Breast epithelium (tissue), 4 donors: ENCODE results near the gene CAPN2. TPM values are rescaled to one million over a fixed set of nuclear protein-coding genes. Genes with fewer than 3 reads are reported as not detected.

Source experiments
- DNase-seq, 2 donors: peaks; one replicate each; pipeline ENCODE4 v3.0.0-alpha.2; 2019; ENCODE audit warnings: low spot score in 2 of 2
- H3K27ac ChIP-seq, 2 donors: fragments of 200-600 bp; sonication (generic) in 1 of 2; one replicate each; pipeline ENCODE4 v1.5.1; 2016 to 2019; ENCODE audit warnings: mild to moderate bottlenecking in 1 of 2
- H3K27me3 ChIP-seq, 2 donors: fragments of 200-600 bp; sonication (generic) in 1 of 2; one replicate each; pipeline versions ENCODE4 v1.5.1 to v1.6.0; 2017 to 2019; ENCODE audit warnings: control low read depth in 1 of 2, mild to moderate bottlenecking in 1 of 2
- H3K36me3 ChIP-seq: fragments of 200-600 bp; one replicate; pipeline ENCODE4 v1.5.1; 2019
- H3K4me1 ChIP-seq, 2 donors: fragments of 200-600 bp; sonication (generic); one replicate each; pipeline ENCODE4 v1.5.1; 2016 to 2019; ENCODE audit warnings: control low read depth in 1 of 2
- H3K4me3 ChIP-seq, 3 donors: fragments of 200-600 bp; sonication (generic); 1 replicate in 2 of 3; 2 replicates in 1 of 3; pipeline ENCODE4 v1.5.1; 2016 to 2019; ENCODE audit warnings: mild to moderate bottlenecking in 3 of 3, moderate library complexity in 2 of 3
- H3K9me3 ChIP-seq, 2 donors: fragments of 200-600 bp; sonication (generic) in 1 of 2; one replicate each; pipeline ENCODE4 v1.5.1; 2016 to 2019; ENCODE audit warnings: control low read depth in 1 of 2
- CTCF ChIP-seq, 3 donors: fragments of 450-650 bp; IDR thresholded peaks; one replicate each; pipeline ENCODE4 v1.5.1; 2016 to 2017; ENCODE audit warnings: antibody characterized with exemption in 3 of 3, mild to moderate bottlenecking in 3 of 3, moderate library complexity in 3 of 3
- POLR2A ChIP-seq: fragments of 450-650 bp; IDR thresholded peaks from one replicate; pipeline ENCODE4 v1.6.1; 2016; ENCODE audit warnings: antibody characterized with exemption, mild to moderate bottlenecking, moderate library complexity
- POLR2AphosphoS5 ChIP-seq, 3 donors: sonication (generic); formaldehyde crosslinking; IDR thresholded peaks; one replicate each; pipeline ENCODE4 v1.6.1; 2017; ENCODE audit warnings: antibody characterized with exemption in 3 of 3
- intact Hi-C: fragments of 100-400 bp; cut with DNase I; formaldehyde crosslinking; loops from one replicate; pipeline ENCODE4 v1.15.1; 2023; ENCODE audit warnings: low total_unique reads
- total RNA-seq, 3 donors: library from RNA; depleted of rRNA; stranded (reverse); fragments of >200 nt; gene quantifications; one replicate each; pipeline ENCODE4 v1.1.0, GENCODE V29; 2016

CAPN2 gene
- total RNA-seq, 3 donors from 2014 or later, result 162 to 192 (median 164) TPM

GRCh38 chr1:223755992-223756775, 43.8 kb downstream of the CAPN2 start:
- intact Hi-C loops, result no loop called here
- Histone ChIP-seq H3K4me1 (no peaks in the 10 kb centered on the region), H3K4me3 (no peak overlapping the region), H3K9me3 (no peaks in the 10 kb centered on the region), H3K36me3 (peaks cover 6% of the 10 kb centered on the region), H3K27me3 (no peaks in the 10 kb centered on the region), H3K27ac (no peak overlapping the region)
- DNase-seq, result no peak
- TF ChIP-seq POLR2A (no peak), CTCF (IDR thresholded peaks at IDR 0.05) (no peak), POLR2AphosphoS5 (IDR thresholded peaks at IDR 0.05) (no peak)

GRCh38 chr1:223756806-223757700, 44.7 kb downstream of the CAPN2 start:
- Histone ChIP-seq H3K36me3 (peaks cover 10% of the 10 kb centered on the region), H3K27ac (no peak overlapping the region), H3K9me3 (no peaks in the 10 kb centered on the region), H3K4me3 (no peak overlapping the region), H3K4me1 (no peaks in the 10 kb centered on the region), H3K27me3 (no peaks in the 10 kb centered on the region)
- TF ChIP-seq POLR2AphosphoS5 (IDR thresholded peaks at IDR 0.05), result no peak
- TF ChIP-seq POLR2A, result no peak
- TF ChIP-seq CTCF (IDR thresholded peaks at IDR 0.05), result no peak
- intact Hi-C loops, result no loop called here
- DNase-seq, result no peak

GRCh38 chr1:223758734-223759133, 46.4 kb downstream of the CAPN2 start:
- intact Hi-C loops, result no loop called here
- Histone ChIP-seq H3K36me3 (peaks cover 5% of the 10 kb centered on the region), H3K27me3 (no peaks in the 10 kb centered on the region), H3K4me1 (no peaks in the 10 kb centered on the region), H3K9me3 (no peaks in the 10 kb centered on the region), H3K27ac (no peak overlapping the region), H3K4me3 (no peak overlapping the region)
- DNase-seq, result no peak
- TF ChIP-seq POLR2AphosphoS5 (IDR thresholded peaks at IDR 0.05) (no peak), POLR2A (no peak), CTCF (IDR thresholded peaks at IDR 0.05) (no peak)

- H3K9me3 ChIP-seq, result no peaks in the 10 kb centered on the region
- H3K4me1 ChIP-seq, result no peaks in the 10 kb centered on the region
- H3K27me3 ChIP-seq, result no peaks in the 10 kb centered on the region
- no peak overlapping the region for H3K27ac ChIP-seq
- intact Hi-C loops, result no loop called here
- peaks cover 5% of the 10 kb centered on the region for H3K36me3 ChIP-seq
- no peak for DNase-seq
- H3K4me3 ChIP-seq, result no peak overlapping the region
- TF ChIP-seq POLR2AphosphoS5 (IDR thresholded peaks at IDR 0.05) (no peak), POLR2A (no peak), CTCF (IDR thresholded peaks at IDR 0.05) (no peak)
Observed at GRCh38 chr1:223759273-223759672, 46.9 kb downstream of the CAPN2 start.

GRCh38 chr1:223760833-223761232, 48.5 kb downstream of the CAPN2 start:
- peaks cover 5% of the 10 kb centered on the region for H3K36me3 ChIP-seq
- no peak for DNase-seq
- intact Hi-C loops, result no loop called here
- no peaks in the 10 kb centered on the region for H3K9me3 ChIP-seq
- no peaks in the 10 kb centered on the region for H3K4me1 ChIP-seq
- no peak overlapping the region for H3K27ac ChIP-seq
- H3K27me3 ChIP-seq, result no peaks in the 10 kb centered on the region
- H3K4me3 ChIP-seq, result no peak overlapping the region
- TF ChIP-seq POLR2A (no peak), CTCF (IDR thresholded peaks at IDR 0.05) (no peak), POLR2AphosphoS5 (IDR thresholded peaks at IDR 0.05) (no peak)
